ENCODE results near the gene LIMS1. TPM values are rescaled to one million over a fixed set of nuclear protein-coding genes. Genes with fewer than 3 reads are reported as not detected.

LIMS1 gene
- total and polyA plus RNA-seq, 2 of the 13 experiments (the other 11 are each of a cell fraction or from before 2014, with no cell fraction given), result 38.3 to 49.6 TPM

DNA sequence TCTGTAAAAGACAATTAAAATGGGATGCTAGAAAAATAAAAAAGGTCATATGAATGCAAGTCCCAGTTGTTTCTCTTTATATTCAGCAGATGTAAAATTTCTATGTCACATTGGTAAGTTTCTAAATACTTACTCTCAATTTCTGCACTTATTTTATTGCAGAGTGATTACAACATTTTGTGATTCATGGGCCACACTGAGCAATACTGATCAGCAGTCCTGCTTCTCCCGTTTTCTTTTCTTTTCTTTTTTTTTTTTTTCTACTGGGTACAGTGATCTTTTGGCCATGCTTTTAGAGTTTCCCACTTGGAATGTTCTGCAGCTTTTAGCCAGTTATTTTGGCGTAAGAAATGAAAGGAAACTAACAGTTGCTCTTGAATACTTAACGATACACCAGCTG, 38.8 kb downstream of the LIMS1 start (continued):
- TF ChIP-seq, protein P1, sequence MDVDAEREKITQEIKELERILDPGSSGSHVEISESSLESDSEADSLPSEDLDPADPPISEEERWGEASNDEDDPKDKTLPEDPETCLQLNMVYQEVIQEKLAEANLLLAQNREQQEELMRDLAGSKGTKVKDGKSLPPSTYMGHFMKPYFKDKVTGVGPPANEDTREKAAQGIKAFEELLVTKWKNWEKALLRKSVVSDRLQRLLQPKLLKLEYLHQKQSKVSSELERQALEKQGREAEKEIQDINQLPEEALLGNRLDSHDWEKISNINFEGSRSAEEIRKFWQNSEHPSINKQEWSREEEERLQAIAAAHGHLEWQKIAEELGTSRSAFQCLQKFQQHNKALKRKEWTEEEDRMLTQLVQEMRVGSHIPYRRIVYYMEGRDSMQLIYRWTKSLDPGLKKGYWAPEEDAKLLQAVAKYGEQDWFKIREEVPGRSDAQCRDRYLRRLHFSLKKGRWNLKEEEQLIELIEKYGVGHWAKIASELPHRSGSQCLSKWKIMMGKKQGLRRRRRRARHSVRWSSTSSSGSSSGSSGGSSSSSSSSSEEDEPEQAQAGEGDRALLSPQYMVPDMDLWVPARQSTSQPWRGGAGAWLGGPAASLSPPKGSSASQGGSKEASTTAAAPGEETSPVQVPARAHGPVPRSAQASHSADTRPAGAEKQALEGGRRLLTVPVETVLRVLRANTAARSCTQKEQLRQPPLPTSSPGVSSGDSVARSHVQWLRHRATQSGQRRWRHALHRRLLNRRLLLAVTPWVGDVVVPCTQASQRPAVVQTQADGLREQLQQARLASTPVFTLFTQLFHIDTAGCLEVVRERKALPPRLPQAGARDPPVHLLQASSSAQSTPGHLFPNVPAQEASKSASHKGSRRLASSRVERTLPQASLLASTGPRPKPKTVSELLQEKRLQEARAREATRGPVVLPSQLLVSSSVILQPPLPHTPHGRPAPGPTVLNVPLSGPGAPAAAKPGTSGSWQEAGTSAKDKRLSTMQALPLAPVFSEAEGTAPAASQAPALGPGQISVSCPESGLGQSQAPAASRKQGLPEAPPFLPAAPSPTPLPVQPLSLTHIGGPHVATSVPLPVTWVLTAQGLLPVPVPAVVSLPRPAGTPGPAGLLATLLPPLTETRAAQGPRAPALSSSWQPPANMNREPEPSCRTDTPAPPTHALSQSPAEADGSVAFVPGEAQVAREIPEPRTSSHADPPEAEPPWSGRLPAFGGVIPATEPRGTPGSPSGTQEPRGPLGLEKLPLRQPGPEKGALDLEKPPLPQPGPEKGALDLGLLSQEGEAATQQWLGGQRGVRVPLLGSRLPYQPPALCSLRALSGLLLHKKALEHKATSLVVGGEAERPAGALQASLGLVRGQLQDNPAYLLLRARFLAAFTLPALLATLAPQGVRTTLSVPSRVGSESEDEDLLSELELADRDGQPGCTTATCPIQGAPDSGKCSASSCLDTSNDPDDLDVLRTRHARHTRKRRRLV (CRISPR knock-in tag; IDR thresholded peaks at IDR 0.05), result no peak
- TF ChIP-seq RELA (CRISPR knock-in tag; IDR thresholded peaks at IDR 0.05) (no peak), ZNF496 (CRISPR knock-in tag; IDR thresholded peaks at IDR 0.05; ENCODE audit: insufficient replicate concordance) (no peak), MAFF (IDR thresholded peaks at IDR 0.05; ENCODE audit: low read depth, low read length) (no peak), ZNF326 (CRISPR knock-in tag; IDR thresholded peaks at IDR 0.05; ENCODE audit: borderline replicate concordance) (no peak), MEF2D (CRISPR knock-in tag; IDR thresholded peaks at IDR 0.05) (no peak), ZNF83 (CRISPR knock-in tag; IDR thresholded peaks at IDR 0.05; ENCODE audit: borderline replicate concordance) (no peak)
- TF ChIP-seq, protein P2, sequence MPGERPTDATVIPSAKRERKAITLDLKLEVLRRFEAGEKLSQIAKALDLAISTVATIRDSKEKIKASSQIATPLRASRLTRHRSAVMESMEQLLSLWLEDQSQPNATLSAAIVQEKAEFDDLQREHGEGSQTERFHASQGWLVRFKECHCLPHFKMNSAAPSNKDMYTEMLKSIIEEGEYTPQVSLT (CRISPR knock-in tag; IDR thresholded peaks at IDR 0.05; ENCODE audit: borderline replicate concordance, low read depth), result no peak

DNA sequence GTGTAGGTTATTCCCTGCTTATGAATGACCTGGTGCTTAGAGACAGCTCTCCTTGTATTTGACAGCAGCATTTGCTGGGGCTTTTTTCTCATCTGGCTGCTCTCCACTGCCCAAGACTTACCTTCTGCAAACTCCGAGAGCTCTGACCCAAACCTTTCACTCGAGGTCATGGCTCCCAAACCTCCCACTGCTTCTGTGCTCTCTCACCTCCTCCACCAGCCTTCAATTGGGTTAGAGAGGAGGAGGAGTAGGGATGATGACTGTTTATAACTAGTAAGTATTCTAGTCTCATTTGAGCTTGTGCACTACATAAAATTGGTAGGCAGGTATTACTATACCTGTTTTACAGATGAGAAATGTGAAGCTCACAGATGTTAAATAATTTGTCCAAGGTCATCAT, 40.1 kb downstream of the LIMS1 start:
- H4K20me1 ChIP-seq (ENCODE audit: insufficient read depth, low read length), result 0 out of 2 replicates have a peak, but pooled peaks cover 5% of the 10 kb centered on the region
- H3K27me3 ChIP-seq (ENCODE audit: control insufficient read depth in 1 of 2, insufficient read depth in 2 of 2, low read length in 2 of 2), result no peaks in the 10 kb centered on the region
- ChIA-PET CTCF (ENCODE audit: low intra/inter-chr PET ratio, low total read pairs) (no interaction called here), POLR2A (interaction anchor here (0.8 to 1.6 kb wide), 3 partner anchors 41 to 126 kb away, joined by 3 to 6 read pairs (median 5); partner anchors contain the start of gene GCC2)
- no peak overlapping the region for H3K27ac ChIP-seq (ENCODE audit: extremely low read length, insufficient read depth, low read length)
- no peak overlapping the region for H2AFZ ChIP-seq (ENCODE audit: low read length)
- TF ChIP-seq ZSCAN22 (CRISPR knock-in tag; IDR thresholded peaks at IDR 0.05), result no peak
- TF ChIP-seq ZSCAN12 (CRISPR knock-in tag; IDR thresholded peaks at IDR 0.05), result no peak
- TF ChIP-seq, protein P3, sequence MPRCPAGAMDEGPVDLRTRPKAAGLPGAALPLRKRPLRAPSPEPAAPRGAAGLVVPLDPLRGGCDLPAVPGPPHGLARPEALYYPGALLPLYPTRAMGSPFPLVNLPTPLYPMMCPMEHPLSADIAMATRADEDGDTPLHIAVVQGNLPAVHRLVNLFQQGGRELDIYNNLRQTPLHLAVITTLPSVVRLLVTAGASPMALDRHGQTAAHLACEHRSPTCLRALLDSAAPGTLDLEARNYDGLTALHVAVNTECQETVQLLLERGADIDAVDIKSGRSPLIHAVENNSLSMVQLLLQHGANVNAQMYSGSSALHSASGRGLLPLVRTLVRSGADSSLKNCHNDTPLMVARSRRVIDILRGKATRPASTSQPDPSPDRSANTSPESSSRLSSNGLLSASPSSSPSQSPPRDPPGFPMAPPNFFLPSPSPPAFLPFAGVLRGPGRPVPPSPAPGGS (CRISPR knock-in tag; IDR thresholded peaks at IDR 0.05), result no peak
- TF ChIP-seq NFYB (CRISPR knock-in tag; IDR thresholded peaks at IDR 0.05), result no peak
- TF ChIP-seq, protein P4, sequence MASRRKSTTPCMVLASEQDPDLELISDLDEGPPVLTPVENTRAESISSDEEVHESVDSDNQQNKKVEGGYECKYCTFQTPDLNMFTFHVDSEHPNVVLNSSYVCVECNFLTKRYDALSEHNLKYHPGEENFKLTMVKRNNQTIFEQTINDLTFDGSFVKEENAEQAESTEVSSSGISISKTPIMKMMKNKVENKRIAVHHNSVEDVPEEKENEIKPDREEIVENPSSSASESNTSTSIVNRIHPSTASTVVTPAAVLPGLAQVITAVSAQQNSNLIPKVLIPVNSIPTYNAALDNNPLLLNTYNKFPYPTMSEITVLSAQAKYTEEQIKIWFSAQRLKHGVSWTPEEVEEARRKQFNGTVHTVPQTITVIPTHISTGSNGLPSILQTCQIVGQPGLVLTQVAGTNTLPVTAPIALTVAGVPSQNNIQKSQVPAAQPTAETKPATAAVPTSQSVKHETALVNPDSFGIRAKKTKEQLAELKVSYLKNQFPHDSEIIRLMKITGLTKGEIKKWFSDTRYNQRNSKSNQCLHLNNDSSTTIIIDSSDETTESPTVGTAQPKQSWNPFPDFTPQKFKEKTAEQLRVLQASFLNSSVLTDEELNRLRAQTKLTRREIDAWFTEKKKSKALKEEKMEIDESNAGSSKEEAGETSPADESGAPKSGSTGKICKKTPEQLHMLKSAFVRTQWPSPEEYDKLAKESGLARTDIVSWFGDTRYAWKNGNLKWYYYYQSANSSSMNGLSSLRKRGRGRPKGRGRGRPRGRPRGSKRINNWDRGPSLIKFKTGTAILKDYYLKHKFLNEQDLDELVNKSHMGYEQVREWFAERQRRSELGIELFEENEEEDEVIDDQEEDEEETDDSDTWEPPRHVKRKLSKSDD (CRISPR knock-in tag; IDR thresholded peaks at IDR 0.05; ENCODE audit: low read depth), result no peak
- no peak for TF ChIP-seq U2AF1 (optimal IDR thresholded peaks at IDR 0.05; ENCODE audit: low read depth, low read length)
- H3K4me1 ChIP-seq (ENCODE audit: insufficient read depth, low read length), result peaks cover 56% of the 10 kb centered on the region
- H3K79me2 ChIP-seq (ENCODE audit: insufficient read depth, low read length), result peaks cover 73% of the 10 kb centered on the region
- FAIRE-seq (no peak), ATAC-seq (no peak), DNase-seq (ENCODE audit: low spot score) (no peak)
- no peak overlapping the region for H3K4me2 ChIP-seq (ENCODE audit: low read depth, low read length)
- H3K9ac ChIP-seq (ENCODE audit: insufficient read depth, low read depth, low read length), result no peak overlapping the region
- no peaks in the 10 kb centered on the region for H3K36me3 ChIP-seq (replicated peaks in 1 of 2; ENCODE audit: control insufficient read depth in 1 of 2, insufficient read depth in 2 of 2, low read length in 2 of 2)
- 91% methylated on average over 2 of the region's 2 CpGs for WGBS (ENCODE audit: low lambda C conversion rate)
- in situ Hi-C loops (cut with HindIII; ENCODE audit: extremely low pct_ligation_motif_present, low pct_unique_long_range_greater_than_20kb) (no loop called here), intact Hi-C loops (cut with micrococcal nuclease; ENCODE audit: unreplicated experiment) (no loop called here)
- H3K9me3 ChIP-seq (ENCODE audit: low read length), result no peaks in the 10 kb centered on the region
- H3K4me3 ChIP-seq (replicated peaks in 1 of 3; ENCODE audit: insufficient read depth in 1 of 3, low read depth in 2 of 3, low read length in 3 of 3), result no peak overlapping the region
- BruUV-seq (replicated peaks), result no TSS peak
